ENCODE results near the gene INTS15. TPM values are rescaled to one million over a fixed set of nuclear protein-coding genes. Genes with fewer than 3 reads are reported as not detected.
A peak's percentile ranks its signal among the peaks of the same experiment; 100 is the strongest.

INTS15 gene
- polyA plus RNA-seq, 1 of the 3 experiments (the other 2 are of a cell fraction), result 39.1 TPM

DNA sequence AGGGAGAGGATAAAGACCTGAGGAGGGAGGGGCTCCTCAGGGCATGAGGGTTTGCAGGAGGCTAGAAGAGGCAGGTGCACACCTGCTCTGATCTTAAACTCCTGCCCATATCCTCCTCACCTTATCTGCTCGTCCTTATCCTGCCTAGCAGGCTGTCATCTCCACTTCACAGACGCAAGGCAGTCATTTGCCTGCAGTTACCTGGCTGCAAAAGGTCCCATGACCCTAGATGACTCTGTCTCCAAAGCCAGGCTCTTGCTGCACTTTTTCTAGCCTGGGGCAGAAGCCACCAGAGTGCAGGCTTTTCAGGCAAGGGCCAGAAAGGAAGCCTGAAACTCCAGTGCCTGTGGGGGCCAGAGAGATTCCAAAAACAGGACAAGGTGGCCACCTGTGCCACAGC is 23.9 kb downstream of the INTS15 start:
- H3K4me2 ChIP-seq, result no peak overlapping the region
- H4K20me1 ChIP-seq (ENCODE audit: insufficient read depth), result no peaks in the 10 kb centered on the region
- no peaks in the 10 kb centered on the region for H3K79me2 ChIP-seq (ENCODE audit: insufficient read depth)
- H3K9me2 ChIP-seq, result no peaks in the 10 kb centered on the region
- H3K9me3 ChIP-seq, result no peaks in the 10 kb centered on the region
- peaks cover 4% of the 10 kb centered on the region for H3F3A ChIP-seq (replicated peaks; ENCODE audit: insufficient read depth)
- H3K27ac ChIP-seq (ENCODE audit: low read depth in 2 of 2, low read length in 1 of 2), result no peak overlapping the region
- H3K4me3 ChIP-seq (ENCODE audit: low read depth in 2 of 2, low read length in 1 of 2), result no peak overlapping the region
- H3K27me3 ChIP-seq (ENCODE audit: insufficient read depth), result no peaks in the 10 kb centered on the region
- no peak overlapping the region for H3K9ac ChIP-seq
- H3K36me3 ChIP-seq (replicated peaks in 1 of 2; ENCODE audit: control insufficient read depth in 1 of 2, insufficient read depth in 2 of 2, low read length in 1 of 2), result no peaks in the 10 kb centered on the region
- ChIA-PET CTCF (no interaction called here), POLR2A (no interaction called here)
- TF ChIP-seq RAD21 (IDR thresholded peaks at IDR 0.05; ENCODE audit: low read length) (no peak), RXRA (IDR thresholded peaks at IDR 0.05; ENCODE audit: borderline replicate concordance, low read depth) (no peak)
- 38% methylated on average over 2 of the region's 2 CpGs for WGBS (ENCODE audit: low lambda C conversion rate)
- peaks cover 0 to 13% of the 10 kb centered on the region in 2 experiments; a peak in 2 of 4 replicates for H3K4me1 ChIP-seq (ENCODE audit: control insufficient read depth in 1 of 2, insufficient read depth in 2 of 2, low read depth in 1 of 2, low read length in 1 of 2)
- no peak for DNase-seq
- no peak overlapping the region for H2AFZ ChIP-seq (ENCODE audit: low read depth)

DNA sequence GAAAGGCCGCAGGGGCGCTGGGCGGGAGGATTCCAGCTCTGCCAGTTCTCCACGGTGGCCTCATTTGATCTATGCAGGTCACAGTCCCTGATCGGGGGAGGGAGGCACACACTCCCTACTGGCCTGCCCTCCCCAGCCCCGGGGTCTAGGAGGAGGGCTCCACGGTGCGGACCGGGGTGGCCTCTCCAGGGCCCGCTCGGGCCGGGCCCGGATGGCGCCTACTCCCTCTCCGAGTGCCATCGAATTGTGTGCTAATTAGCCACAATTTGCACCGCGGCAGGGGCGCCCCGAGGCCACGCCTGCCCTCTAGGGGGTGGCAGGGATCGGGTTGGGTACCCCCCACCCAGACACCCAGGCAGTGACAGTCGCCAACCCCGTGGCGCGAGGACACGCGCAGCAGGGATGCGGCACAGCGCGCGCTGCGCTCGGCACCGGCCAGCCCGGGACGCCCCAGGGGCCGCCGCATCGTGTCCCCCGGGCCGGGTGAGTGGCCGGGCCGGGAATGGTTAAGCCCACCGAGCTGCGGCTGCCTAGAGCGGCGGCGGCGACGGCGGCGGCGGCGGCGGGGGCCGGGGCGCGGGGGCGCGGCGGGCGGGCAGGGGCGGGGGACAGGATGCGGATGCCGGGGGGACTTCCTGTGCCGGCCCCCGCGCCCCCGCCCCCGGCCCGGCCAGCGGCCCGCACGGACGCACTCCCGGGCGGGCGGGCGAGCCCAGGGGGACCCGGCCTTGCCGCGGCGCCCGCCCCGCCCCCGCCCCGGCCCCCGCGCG is 25.3 kb downstream of the INTS15 start, which contains the start of gene ZNF853:
Gene ZNF853 (plus strand): TSS at position 658 of the 770 bp plus-strand sequence. CDS start 565 bp downstream, outside the sequence.
- Histone ChIP-seq H3K4me1 (ENCODE audit: control insufficient read depth in 1 of 2, insufficient read depth in 2 of 2, low read depth in 1 of 2, low read length in 1 of 2) (peaks cover 0 to 13% of the 10 kb centered on the region in 2 experiments; a peak in 2 of 4 replicates), H3K4me3 (ENCODE audit: low read depth in 2 of 2, low read length in 1 of 2) (peak within 1 kb of the TSS; percentile 59 to 73), H2AFZ (ENCODE audit: low read depth) (peak within 1 kb of the TSS; percentile 87; the same call in 1 of the 2 replicates), H4K20me1 (ENCODE audit: insufficient read depth) (no peaks in the 10 kb centered on the region), H3F3A (replicated peaks; ENCODE audit: insufficient read depth) (peaks cover 4% of the 10 kb centered on the region), H3K27ac (ENCODE audit: low read depth in 2 of 2, low read length in 1 of 2) (peak within 1 kb of the TSS in 1 of 2 experiments; percentile 25; a peak in 1 of 4 replicates), H3K9me2 (no peaks in the 10 kb centered on the region), H3K79me2 (ENCODE audit: insufficient read depth) (no peaks in the 10 kb centered on the region), H3K9me3 (no peaks in the 10 kb centered on the region), H3K4me2 (peak within 1 kb of the TSS; percentile 100), H3K27me3 (ENCODE audit: insufficient read depth) (no peaks in the 10 kb centered on the region), H3K36me3 (replicated peaks in 1 of 2; ENCODE audit: control insufficient read depth in 1 of 2, insufficient read depth in 2 of 2, low read length in 1 of 2) (no peaks in the 10 kb centered on the region), H3K9ac (peak within 1 kb of the TSS; percentile 73)
- WGBS (ENCODE audit: low lambda C conversion rate), result 29% methylated on average over 28 of the region's 91 CpGs
- TF ChIP-seq GABPA (IDR thresholded peaks at IDR 0.05; ENCODE audit: low read depth) (peak; percentile 44; the same call in 1 of the 2 replicates), YY1 (IDR thresholded peaks at IDR 0.05; ENCODE audit: low read depth) (no peak), SMC3 (IDR thresholded peaks at IDR 0.05; ENCODE audit: low read depth, low read length) (0 out of 2 replicates have a peak, but pooled peaks have one; percentile 4), MXI1 (IDR thresholded peaks at IDR 0.05; ENCODE audit: low read depth, low read length) (peak; percentile 51; the same call in 1 of the 2 replicates)
- TF ChIP-seq, protein P1, sequence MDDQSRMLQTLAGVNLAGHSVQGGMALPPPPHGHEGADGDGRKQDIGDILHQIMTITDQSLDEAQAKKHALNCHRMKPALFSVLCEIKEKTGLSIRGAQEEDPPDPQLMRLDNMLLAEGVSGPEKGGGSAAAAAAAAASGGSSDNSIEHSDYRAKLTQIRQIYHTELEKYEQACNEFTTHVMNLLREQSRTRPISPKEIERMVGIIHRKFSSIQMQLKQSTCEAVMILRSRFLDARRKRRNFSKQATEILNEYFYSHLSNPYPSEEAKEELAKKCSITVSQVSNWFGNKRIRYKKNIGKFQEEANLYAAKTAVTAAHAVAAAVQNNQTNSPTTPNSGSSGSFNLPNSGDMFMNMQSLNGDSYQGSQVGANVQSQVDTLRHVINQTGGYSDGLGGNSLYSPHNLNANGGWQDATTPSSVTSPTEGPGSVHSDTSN (IDR thresholded peaks at IDR 0.05), result no peak
- TF ChIP-seq, protein P2, sequence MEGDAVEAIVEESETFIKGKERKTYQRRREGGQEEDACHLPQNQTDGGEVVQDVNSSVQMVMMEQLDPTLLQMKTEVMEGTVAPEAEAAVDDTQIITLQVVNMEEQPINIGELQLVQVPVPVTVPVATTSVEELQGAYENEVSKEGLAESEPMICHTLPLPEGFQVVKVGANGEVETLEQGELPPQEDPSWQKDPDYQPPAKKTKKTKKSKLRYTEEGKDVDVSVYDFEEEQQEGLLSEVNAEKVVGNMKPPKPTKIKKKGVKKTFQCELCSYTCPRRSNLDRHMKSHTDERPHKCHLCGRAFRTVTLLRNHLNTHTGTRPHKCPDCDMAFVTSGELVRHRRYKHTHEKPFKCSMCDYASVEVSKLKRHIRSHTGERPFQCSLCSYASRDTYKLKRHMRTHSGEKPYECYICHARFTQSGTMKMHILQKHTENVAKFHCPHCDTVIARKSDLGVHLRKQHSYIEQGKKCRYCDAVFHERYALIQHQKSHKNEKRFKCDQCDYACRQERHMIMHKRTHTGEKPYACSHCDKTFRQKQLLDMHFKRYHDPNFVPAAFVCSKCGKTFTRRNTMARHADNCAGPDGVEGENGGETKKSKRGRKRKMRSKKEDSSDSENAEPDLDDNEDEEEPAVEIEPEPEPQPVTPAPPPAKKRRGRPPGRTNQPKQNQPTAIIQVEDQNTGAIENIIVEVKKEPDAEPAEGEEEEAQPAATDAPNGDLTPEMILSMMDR (IDR thresholded peaks at IDR 0.05), result peak; percentile 26
- ChIA-PET CTCF (interaction anchor here (1.0 kb wide), 1 partner anchor 15 kb away, joined by 3 read pairs; no protein-coding TSS in a partner anchor), POLR2A (interaction anchor here (1.1 to 1.8 kb wide), 3 partner anchors 22 to 43 kb away, joined by 3 to 9 read pairs (median 5); partner anchors contain the start of genes INTS15 and ZNF316)
- peak; percentile 93 for DNase-seq
